ENCODE measurements around the gene HACD3.
A peak's percentile ranks its signal among the peaks of the same experiment; 100 is the strongest.

HACD3 gene

DNA sequence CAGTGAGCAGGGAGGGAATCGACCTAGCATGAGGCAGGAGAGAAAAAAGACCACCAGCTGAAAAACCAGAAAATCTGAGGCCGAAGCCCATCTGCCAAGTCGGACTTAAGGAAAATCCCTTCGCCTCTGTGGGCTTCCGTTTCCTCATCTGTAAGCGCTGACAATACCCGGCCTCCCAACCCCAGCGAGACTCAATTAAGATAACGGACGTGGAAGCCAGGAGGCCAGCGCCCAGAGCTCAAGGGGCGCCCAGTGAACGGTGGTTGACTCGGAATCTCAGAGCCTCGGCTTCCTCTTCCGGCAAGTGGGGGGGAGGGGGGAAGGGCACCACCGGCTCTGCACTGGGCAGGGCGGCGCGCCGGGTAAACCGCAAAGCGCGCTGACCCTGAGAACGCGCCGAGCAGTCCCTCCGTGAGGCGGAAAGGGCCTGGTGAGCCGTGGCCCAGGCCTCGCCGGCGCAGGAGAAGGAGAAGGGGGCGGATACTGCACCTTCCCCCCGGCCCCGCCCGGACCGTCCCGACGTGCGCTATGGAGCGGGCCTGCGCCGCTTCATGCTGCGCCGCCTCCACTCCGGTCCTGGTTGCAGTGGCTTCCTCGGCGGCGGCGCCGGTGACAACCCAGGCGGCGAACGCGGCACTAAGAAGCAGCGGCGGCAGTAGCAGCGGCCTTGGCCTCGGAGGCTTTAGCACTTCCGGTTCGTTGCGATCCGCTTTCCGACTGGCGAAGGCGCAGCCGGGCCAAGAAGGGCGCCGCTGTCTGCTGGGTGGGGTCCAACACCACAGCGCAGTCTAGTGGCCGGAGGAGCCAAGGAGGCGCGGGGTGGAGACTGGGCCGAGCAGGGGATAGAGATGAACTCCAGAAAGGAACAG lies 13.0 kb upstream of the HACD3 start, which contains the start of gene DPP8:
DPP8 (minus strand) TSS at position 693 of the 869 bp plus-strand sequence. CDS start 5,136 bp downstream, outside the sequence.
- in situ Hi-C loops (cut with HindIII; ENCODE audit: low sequenced_read_pairs) = no loop called here
- TF ChIP-seq, protein P1, sequence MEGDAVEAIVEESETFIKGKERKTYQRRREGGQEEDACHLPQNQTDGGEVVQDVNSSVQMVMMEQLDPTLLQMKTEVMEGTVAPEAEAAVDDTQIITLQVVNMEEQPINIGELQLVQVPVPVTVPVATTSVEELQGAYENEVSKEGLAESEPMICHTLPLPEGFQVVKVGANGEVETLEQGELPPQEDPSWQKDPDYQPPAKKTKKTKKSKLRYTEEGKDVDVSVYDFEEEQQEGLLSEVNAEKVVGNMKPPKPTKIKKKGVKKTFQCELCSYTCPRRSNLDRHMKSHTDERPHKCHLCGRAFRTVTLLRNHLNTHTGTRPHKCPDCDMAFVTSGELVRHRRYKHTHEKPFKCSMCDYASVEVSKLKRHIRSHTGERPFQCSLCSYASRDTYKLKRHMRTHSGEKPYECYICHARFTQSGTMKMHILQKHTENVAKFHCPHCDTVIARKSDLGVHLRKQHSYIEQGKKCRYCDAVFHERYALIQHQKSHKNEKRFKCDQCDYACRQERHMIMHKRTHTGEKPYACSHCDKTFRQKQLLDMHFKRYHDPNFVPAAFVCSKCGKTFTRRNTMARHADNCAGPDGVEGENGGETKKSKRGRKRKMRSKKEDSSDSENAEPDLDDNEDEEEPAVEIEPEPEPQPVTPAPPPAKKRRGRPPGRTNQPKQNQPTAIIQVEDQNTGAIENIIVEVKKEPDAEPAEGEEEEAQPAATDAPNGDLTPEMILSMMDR (IDR thresholded peaks at IDR 0.05; ENCODE audit: low read depth, low read length) = peak; percentile 98
- DNase-seq (ENCODE audit: low read depth, low spot score) = peak; percentile 93
- peak within 1 kb of the TSS; percentile 97 for H3K4me3 ChIP-seq (ENCODE audit: low read depth, low read length)

DNA sequence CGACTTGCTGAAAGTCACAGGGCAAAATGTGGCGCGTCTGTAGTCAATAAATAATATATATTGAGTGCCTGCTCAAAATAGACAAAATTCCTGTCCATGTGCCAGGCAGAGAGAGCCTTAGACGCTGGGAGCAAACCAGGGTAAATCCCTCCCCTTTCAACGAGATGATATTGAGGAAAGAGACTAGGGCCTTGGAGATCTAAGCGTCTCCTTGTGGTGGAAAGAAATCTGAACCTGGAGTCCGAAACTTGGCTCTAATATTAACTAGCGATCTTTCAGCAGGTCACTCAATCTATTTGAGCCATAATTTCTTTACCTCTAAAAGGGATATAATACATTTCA lies 12.4 kb upstream of the HACD3 start:
- no peak for DNase-seq (ENCODE audit: low read depth, low spot score)
- in situ Hi-C loops (cut with HindIII; ENCODE audit: low sequenced_read_pairs) = no loop called here
- H3K4me3 ChIP-seq (ENCODE audit: low read depth, low read length) = peak overlapping the region; percentile 97
- TF ChIP-seq, protein P1 (IDR thresholded peaks at IDR 0.05; ENCODE audit: low read depth, low read length) = no peak

DNA sequence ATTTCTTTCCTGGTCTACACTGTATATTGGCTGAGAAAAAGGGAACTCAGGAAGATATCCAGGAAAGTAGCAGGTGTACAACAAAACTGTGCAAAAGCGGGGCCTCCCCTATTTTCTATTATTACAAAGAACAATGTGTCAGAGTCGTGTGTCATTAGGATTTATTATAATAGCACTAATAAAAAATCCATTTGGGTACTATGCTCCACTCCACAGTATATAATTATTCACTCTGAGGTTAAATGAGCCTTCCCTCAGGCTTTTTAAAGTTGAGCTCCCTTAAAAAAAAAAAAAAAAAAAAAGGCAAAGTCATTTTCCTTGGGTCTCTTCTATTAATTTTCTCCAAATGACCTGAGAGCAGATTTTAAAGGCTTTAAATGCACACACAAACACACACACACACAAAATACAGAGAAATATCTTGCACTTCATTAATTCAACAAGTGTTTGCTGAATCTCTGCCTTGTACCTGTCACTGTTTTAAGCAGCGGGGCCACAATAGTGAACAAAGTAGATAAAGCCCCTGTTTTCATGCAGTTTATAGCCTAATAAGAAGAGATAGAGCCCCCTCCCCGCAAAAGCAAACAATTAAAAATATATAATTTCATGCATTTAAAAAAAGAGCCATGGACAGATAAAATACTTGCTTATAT lies 11.5 kb upstream of the HACD3 start:
- in situ Hi-C loops (cut with HindIII; ENCODE audit: low sequenced_read_pairs) = no loop called here
- H3K4me3 ChIP-seq (ENCODE audit: low read depth, low read length) = no peak overlapping the region

DNA sequence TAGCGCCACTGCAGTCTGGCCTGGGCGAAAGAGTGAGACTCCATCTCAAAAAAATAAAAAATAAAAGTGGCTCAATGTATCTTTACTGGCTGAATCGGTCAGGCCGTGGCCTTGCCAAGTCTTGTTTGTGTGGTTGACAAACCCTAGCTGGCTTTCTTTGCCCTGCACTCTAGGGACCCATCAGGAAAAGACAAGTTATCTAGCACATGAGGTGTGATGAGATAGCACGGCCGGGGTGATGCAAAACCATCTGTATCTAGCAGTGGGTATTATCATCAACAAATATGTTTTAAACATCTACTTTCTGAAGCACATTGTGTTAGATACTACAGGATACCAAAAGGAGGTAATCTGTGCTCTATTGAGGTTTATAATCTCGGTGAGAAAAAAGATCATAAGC lies 8.9 kb upstream of the HACD3 start:
- TF ChIP-seq, protein P1 (IDR thresholded peaks at IDR 0.05; ENCODE audit: low read depth, low read length) = no peak
- in situ Hi-C loops (cut with HindIII; ENCODE audit: low sequenced_read_pairs) = no loop called here
- DNase-seq (ENCODE audit: low read depth, low spot score) = no peak
- no peak overlapping the region for H3K4me3 ChIP-seq (ENCODE audit: low read depth, low read length)

More for the DNA sequence above, 11.5 kb upstream of the HACD3 start:
- TF ChIP-seq, protein P1 (IDR thresholded peaks at IDR 0.05; ENCODE audit: low read depth, low read length) = no peak
- DNase-seq (ENCODE audit: low read depth, low spot score) = no peak

DNA sequence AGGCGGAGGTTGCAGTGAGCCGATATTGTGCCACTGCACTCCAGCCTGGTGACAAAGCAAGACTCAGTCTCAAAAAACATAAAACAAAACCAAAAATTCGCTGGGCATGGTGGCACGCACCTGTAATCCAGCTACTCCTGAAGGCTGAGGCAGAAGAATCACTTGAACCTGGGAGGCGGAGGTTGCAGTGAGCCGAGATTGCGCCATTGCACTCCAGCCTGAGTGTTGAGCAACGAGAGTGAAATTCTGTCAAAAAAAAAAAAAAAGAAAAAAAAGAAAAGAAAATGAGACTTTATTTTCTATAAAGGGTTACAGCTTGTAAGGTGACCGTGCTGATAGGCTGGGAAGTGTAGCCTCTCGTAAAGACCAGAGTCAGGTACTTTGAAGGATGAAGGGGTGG lies 6.0 kb upstream of the HACD3 start:
- no peak for DNase-seq (ENCODE audit: low read depth, low spot score)
- H3K4me3 ChIP-seq (ENCODE audit: low read depth, low read length) = no peak overlapping the region
- in situ Hi-C loops (cut with HindIII; ENCODE audit: low sequenced_read_pairs) = no loop called here
- TF ChIP-seq, protein P1 (IDR thresholded peaks at IDR 0.05; ENCODE audit: low read depth, low read length) = no peak

DNA sequence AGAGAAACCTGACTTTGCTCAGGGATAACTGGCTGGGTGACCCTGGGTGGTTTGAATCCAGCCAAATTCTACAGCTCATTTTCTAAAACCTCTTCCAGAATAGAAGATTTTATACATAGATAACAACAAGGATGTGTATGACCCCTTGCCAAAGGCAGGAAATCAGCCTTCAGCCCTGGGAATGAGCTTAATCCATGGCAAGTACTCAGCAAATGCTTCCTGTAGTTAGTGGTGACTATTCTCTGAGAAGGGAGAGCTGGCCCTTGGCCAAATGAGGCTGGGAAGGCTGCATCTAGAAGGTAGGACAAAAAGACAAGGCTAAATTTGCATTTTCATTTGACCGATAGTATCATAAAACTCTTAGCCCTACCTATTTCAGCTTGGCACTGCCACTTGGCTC lies 4.6 kb upstream of the HACD3 start:
- in situ Hi-C loops (cut with HindIII; ENCODE audit: low sequenced_read_pairs) = no loop called here
- TF ChIP-seq, protein P1 (IDR thresholded peaks at IDR 0.05; ENCODE audit: low read depth, low read length) = no peak
- no peak for DNase-seq (ENCODE audit: low read depth, low spot score)
- no peak overlapping the region for H3K4me3 ChIP-seq (ENCODE audit: low read depth, low read length)
